TTC549 (cell line): ENCODE results near the gene FBN1.

Source experiments
- FAIRE-seq: peaks from 2 replicates; lab custom pipeline; 2012; peaks lifted over from hg19 to GRCh38; lab: Jason Lieb, UNC

FBN1 gene

GRCh38 chr15:48363474-48363873 lies 282.0 kb downstream of the FBN1 start:
- no peak for FAIRE-seq

- no peak for FAIRE-seq
Measured at GRCh38 chr15:48361685-48362084, 283.8 kb downstream of the FBN1 start.

GRCh38 chr15:48360841-48361240 lies 284.7 kb downstream of the FBN1 start:
- FAIRE-seq: no peak
